GM12864 (cell line): ENCODE results near the gene ALG11.
"Not testable (repeated sequence)": the region's sequence is repeated elsewhere in the genome, so short reads cannot be mapped to it uniquely, and the experiment has no call there.

Experiments used
- DNase-seq: peaks from one replicate; pipeline ENCODE4 v3.0.0-alpha.2; 2011; ENCODE audit warnings: low read depth
- H3K4me3 ChIP-seq: 2 replicates; pipeline ENCODE4 v1.5.1; 2011; ENCODE audit warnings: mild to moderate bottlenecking, low read depth, low read length, control low read depth
- CTCF ChIP-seq: IDR thresholded peaks from 2 replicates; pipeline ENCODE4 v1.5.1; 2011; ENCODE audit warnings: low read depth, mild to moderate bottlenecking, moderate library complexity, low read length, control low read depth, inconsistent platforms; ENCODE audit errors: missing control alignments

The ALG11 gene

GRCh38 chr13:52029569-52029968 lies 17.4 kb downstream of the ALG11 start:
- DNase-seq = no peak
- H3K4me3 ChIP-seq = no peak overlapping the region
- no peak for TF ChIP-seq CTCF

GRCh38 chr13:52030401-52030800 lies 18.2 kb downstream of the ALG11 start:
- not testable (repeated sequence) for H3K4me3 ChIP-seq, DNase-seq

- TF ChIP-seq CTCF = no peak
- no peak overlapping the region for H3K4me3 ChIP-seq
- no peak for DNase-seq
Observed at GRCh38 chr13:52033039-52033438, 20.8 kb downstream of the ALG11 start.

- no peak for TF ChIP-seq CTCF
- H3K4me3 ChIP-seq = no peak overlapping the region
- no peak for DNase-seq
Observed at GRCh38 chr13:52034616-52035226, 22.5 kb downstream of the ALG11 start.

- DNase-seq = no peak
- no peak for TF ChIP-seq CTCF
- no peak overlapping the region for H3K4me3 ChIP-seq
Observed at GRCh38 chr13:52036037-52036436, 23.8 kb downstream of the ALG11 start.

GRCh38 chr13:52043675-52044074 lies 31.5 kb downstream of the ALG11 start:
- TF ChIP-seq CTCF = no peak
- no peak overlapping the region for H3K4me3 ChIP-seq
- DNase-seq = no peak

- H3K4me3 ChIP-seq = no peak overlapping the region
- DNase-seq = no peak
- no peak for TF ChIP-seq CTCF
Observed at GRCh38 chr13:52047463-52047862, 35.3 kb downstream of the ALG11 start.
